H7 (cell line): ENCODE data around the gene ZFYVE19. TPM values are rescaled to one million over a fixed set of nuclear protein-coding genes. Genes with fewer than 3 reads are reported as not detected.

Experiments used
- DNase-seq: peaks from one replicate; pipeline ENCODE4 v3.0.0; 2012
- H3K27me3 ChIP-seq: 2 replicates; pipeline ENCODE4 v1.6.0; 2011; ENCODE audit warnings: mild to moderate bottlenecking, low read length; ENCODE audit not compliant: control insufficient read depth, insufficient read depth
- H3K36me3 ChIP-seq: replicated peaks from 2 replicates; pipeline ENCODE4 v1.5.1; 2011; ENCODE audit warnings: low read length; ENCODE audit not compliant: control insufficient read depth, insufficient read depth
- H3K4me3 ChIP-seq: 2 replicates; pipeline ENCODE4 v1.5.1; 2011; ENCODE audit warnings: low read depth, mild to moderate bottlenecking, control low read depth, low read length, moderate library complexity; ENCODE audit not compliant: insufficient read depth
- total RNA-seq: library from RNA; depleted of rRNA; stranded (reverse); fragments of >200 nt; shearing (Covaris generic); gene quantifications from 2 replicates; pipeline ENCODE4 v1.2.3, GENCODE V29; 2014

ZFYVE19 gene
- total RNA-seq, 1 experiment from 2014 or later: 25.5 TPM

DNA sequence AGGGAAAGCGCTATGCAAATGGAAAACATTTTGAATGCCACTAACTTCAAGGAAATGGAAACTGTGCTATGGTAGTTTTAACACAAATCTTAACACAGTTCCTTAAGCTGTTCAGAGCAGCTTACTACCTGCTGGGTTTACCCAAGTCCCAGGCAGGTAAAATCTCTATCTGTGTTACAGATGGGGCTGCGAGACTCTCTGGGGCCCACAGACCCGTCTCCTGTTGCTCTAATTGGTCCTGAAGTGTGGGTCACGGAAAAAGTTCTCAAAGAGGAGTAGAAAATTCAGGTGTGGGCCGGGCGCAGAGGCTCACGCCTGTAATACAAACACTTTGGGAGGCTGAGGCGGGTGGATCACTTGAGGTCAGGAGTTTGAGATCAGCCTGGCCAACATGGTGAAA lies 16.9 kb upstream of the ZFYVE19 start:
- no peak for DNase-seq
- no peaks in the 10 kb centered on the region; the same call in 1 of the 2 replicates for H3K36me3 ChIP-seq
- H3K4me3 ChIP-seq: no peak overlapping the region
- H3K27me3 ChIP-seq: no peaks in the 10 kb centered on the region

DNA sequence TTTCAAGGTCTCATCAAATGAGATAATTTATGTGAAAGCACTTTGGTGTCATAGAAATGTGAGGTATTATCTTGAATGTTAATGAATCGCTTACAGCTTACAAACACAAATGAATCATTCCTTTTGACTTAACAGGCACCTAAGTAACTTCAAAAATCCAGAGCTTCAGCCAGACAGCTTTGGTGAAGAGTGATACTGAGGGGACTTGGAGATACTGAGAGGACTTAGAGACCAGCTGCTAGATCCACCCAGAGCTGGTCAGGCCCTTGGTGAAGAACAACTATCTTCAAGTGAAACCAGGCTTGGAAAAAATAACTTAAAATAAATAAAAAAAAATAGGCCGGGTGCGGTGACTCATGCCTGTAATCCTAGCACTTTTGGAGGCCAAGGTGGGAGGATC lies 16.2 kb upstream of the ZFYVE19 start:
- Histone ChIP-seq H3K4me3 (no peak overlapping the region), H3K27me3 (no peaks in the 10 kb centered on the region), H3K36me3 (no peaks in the 10 kb centered on the region; the same call in 1 of the 2 replicates)
- no peak for DNase-seq

DNA sequence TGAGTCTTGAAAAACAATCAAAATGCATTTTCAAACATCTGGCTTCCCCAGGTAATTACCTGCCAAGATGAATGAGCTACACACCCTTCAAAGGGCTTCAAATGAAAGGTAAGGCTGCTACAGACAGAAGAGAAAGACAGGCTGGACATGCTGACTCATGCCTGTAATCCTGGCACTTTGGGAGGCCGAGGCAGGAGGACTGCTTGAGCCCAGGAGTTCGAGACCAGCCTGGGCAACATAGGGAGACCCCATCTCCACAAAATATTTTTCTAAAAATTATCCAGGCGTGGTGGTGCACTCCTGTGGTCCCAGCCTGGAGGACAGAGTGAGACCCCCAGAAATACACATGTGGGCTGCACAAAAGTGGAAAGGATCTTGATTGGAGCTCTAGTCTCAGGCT lies 14.5 kb upstream of the ZFYVE19 start:
- Histone ChIP-seq H3K27me3 (no peaks in the 10 kb centered on the region), H3K4me3 (no peak overlapping the region), H3K36me3 (no peaks in the 10 kb centered on the region; the same call in 1 of the 2 replicates)
- no peak for DNase-seq

DNA sequence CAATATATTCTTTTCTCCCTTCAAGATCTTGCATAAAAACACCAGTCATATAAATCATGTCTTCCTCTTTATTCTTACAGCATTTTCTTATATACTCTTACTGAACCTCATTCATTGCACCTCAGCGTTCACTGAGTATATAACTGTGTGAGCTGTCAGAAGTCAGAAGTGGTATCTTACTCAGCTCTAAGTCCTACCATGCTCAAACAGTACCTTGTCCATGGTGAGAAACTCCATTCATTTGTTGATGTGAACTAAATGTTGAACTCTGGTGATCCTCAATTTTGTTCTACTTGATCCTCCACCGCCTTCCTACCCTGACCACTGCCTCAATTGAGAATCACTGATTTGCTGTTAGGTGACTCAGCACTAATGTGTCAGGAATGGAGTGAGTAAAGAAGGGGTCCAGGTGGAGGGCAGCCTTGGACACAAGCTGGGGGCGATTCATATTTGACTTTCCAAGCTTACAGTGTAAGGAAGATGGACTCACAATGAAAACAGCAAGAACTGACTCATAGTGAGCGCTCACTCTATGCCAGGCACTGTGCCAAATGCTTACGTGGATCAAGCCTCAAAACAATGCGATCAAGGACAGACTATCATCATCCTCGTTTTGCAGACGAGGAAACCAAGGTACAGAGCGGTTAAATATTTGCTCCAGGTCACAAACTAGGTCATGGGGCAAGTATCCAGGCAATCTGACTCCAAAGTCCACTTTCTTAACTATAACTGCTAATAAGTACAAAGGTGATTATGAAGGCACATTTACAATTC lies 13.5 kb upstream of the ZFYVE19 start:
- DNase-seq: no peak
- Histone ChIP-seq H3K4me3 (no peak overlapping the region), H3K36me3 (no peaks in the 10 kb centered on the region; the same call in 1 of the 2 replicates), H3K27me3 (no peaks in the 10 kb centered on the region)

DNA sequence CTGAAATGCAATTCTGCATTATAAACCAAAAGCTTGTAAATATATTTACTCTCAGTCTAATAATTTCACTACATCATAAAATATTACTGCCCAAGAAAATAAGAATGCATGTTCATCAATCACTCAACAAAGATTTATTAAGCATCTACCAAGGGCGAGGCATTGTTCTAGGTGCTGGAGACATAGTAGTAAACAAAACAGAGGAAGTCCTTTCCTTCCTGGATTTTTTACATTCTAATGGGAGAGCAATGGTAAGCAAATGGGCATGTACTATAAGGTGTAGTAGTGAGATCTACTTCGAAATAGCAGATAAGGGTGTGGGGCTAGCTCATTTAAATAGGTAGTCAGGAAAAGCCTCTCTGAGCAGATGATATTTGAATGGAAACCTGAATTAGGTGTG lies 10.8 kb upstream of the ZFYVE19 start:
- Histone ChIP-seq H3K4me3 (no peak overlapping the region), H3K27me3 (no peaks in the 10 kb centered on the region), H3K36me3 (no peaks in the 10 kb centered on the region; the same call in 1 of the 2 replicates)
- DNase-seq: no peak

DNA sequence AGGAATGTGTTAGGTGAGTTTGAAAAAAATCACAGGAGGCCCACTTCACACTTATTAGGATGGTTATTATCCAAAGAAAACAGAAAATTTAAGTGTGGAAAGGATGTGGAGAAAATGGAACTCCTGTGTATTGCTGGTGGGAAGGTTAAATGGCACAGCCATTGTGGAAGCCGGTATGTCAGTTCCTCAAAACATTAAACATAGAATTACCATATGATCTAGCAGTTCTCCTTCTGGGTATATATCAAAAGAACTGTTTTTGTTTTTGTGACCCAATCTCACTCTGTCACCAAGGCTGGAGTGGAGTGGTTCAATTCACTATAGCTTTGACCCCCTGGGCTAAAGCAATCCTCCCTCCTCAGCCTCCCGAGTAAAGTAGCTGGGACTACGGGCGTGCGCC lies 10.4 kb upstream of the ZFYVE19 start:
- H3K4me3 ChIP-seq: no peak overlapping the region

DNA sequence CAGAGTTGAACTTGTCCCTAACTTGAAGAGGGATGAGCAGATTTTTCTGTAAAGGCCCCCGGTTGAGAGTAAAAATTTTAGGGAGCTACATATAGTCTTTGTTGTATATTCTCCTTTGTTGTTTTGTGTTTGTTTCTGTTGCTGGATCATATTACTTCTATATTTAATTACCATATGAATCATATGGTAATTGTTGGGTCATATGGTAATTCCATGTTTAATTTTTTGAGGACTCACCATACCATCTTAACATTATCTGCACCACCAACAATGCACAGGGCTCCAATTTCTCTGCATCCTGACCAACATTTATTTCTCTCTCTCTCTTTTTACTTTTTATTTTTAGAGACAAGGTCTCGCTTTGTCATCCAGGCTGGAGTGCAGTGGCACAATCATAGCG lies 7.4 kb upstream of the ZFYVE19 start:
- H3K27me3 ChIP-seq: no peaks in the 10 kb centered on the region

More for the DNA sequence above, 10.4 kb upstream of the ZFYVE19 start:
- Histone ChIP-seq H3K27me3 (no peaks in the 10 kb centered on the region), H3K36me3 (no peaks in the 10 kb centered on the region; the same call in 1 of the 2 replicates)
- no peak for DNase-seq

DNA sequence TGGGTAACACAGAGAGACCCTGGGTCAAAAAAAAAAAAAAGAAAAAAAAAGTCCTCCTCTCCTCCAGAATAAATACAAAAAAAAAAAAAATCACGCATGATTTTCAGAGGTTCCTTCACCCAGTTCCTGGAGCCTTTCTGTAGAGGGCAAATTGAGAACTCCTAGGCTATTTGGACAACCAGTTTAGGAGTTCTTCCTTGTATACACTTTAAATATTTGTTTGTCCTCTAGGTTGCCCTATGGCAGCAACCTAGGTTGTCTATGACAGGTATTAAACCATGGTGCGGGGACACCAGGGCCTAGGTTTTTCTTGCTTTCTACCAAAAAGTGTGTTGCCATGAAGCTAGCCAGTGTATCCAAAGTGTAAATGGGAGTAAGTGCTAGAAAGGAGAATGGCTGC lies 3.8 kb upstream of the ZFYVE19 start:
- no peaks in the 10 kb centered on the region for H3K27me3 ChIP-seq
- no peak overlapping the region for H3K4me3 ChIP-seq
- H3K36me3 ChIP-seq: no peaks in the 10 kb centered on the region
- no peak for DNase-seq

More for the DNA sequence above, 7.4 kb upstream of the ZFYVE19 start:
- H3K4me3 ChIP-seq: no peak overlapping the region
- no peak for DNase-seq
- no peaks in the 10 kb centered on the region for H3K36me3 ChIP-seq

DNA sequence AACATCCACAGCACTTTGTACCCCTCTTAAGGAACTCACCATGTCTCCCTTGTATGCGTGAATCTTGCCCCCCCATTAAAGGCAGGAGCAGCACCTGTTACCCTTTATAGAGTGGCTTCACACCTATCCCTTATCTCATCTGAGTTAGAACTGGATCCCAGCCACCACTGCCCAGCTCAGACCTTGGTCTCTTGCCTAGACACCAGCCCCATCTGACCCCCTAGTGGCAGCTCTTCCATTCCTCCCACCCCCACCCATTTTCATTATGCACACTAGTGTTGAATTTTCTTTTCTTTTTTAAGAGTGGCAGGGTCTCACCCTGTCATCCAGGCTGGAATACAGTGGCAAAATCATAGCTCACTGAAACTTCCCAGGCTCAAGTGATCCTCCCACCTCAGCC lies 3.2 kb upstream of the ZFYVE19 start:
- DNase-seq: peak; percentile 40
- Histone ChIP-seq H3K27me3 (no peaks in the 10 kb centered on the region), H3K36me3 (no peaks in the 10 kb centered on the region), H3K4me3 (no peak overlapping the region)

DNA sequence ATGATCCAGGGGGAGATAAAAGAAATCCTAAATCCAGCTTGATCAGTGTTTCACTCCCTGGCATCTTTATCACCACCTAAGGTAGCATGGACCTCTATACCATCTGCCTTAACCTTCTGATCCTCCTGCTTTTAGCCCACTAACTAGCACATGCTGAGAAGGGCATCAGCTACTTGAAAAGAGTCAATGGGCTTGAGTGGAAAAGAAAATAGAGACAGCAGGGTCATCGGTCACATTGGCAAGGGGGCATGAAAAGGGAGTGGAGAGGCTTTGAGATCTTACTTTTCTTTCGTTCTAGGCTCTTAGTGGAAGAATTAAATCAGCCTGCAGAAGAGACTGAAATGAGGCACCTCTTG lies 239 bp upstream of the ZFYVE19 start:
- Histone ChIP-seq H3K36me3 (no peaks in the 10 kb centered on the region; the same call in 1 of the 2 replicates), H3K4me3 (peak overlapping the region; percentile 100), H3K27me3 (no peaks in the 10 kb centered on the region)
- DNase-seq: no peak

DNA sequence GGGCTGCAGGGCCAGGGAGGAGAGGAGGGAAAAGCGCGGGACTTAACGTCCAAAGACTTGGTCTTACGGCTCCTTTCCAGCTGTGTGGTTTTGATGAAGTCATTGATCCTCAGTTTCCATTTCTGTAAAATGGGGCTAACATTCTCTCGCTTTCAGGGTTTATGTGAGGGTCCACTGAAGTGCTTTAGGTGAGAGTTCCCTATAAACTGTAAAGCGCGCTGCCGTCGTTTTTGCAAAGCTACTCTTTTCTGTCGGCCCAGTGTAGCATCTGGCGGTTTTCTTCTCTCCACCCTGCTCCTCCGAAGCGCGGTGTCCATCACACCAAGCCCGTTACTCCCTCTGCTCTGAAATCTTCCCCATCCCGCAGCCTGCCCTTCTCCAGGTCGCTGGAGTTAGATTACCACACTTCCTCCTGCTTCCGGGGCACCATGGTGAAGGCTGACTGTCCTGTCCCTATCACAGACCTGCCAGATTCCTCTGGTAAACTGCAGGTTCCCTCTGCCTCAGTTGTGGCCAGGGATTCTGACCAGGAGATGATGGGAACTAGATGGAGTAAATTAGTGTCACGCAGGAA lies 1.1 kb downstream of the ZFYVE19 start:
- H3K27me3 ChIP-seq: no peaks in the 10 kb centered on the region
- H3K4me3 ChIP-seq: peak overlapping the region; percentile 100
- peaks cover 2% of the 10 kb centered on the region for H3K36me3 ChIP-seq
- no peak for DNase-seq

DNA sequence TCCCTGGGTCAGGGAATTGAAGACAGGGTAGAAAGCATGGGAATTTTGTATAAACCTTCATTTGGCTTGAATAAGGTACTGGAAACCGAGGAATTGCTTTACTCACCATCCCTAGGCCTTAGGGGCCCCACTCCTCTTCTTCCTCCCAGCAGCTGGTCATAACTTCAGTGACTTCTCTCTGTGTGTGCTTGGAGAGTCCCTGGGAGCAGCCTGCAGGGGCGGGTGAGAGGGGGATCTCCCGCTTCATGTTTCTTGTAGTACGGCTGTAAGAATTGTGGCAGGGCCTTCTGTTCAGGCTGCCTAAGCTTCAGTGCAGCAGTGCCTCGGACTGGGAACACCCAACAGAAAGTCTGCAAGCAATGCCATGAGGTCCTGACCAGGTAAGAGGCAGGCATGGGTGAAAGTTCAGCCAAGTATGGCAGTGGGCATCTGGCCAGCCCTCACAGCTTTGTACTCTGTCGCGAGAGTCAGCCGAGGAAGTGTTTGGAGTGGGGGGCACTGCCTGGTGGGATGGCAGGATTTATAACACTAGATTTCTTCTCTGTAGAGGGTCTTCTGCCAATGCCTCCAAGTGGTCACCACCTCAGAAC lies 2.1 kb downstream of the ZFYVE19 start:
- H3K36me3 ChIP-seq: peaks cover 4% of the 10 kb centered on the region
- no peak for DNase-seq
- no peaks in the 10 kb centered on the region for H3K27me3 ChIP-seq
- H3K4me3 ChIP-seq: no peak overlapping the region

DNA sequence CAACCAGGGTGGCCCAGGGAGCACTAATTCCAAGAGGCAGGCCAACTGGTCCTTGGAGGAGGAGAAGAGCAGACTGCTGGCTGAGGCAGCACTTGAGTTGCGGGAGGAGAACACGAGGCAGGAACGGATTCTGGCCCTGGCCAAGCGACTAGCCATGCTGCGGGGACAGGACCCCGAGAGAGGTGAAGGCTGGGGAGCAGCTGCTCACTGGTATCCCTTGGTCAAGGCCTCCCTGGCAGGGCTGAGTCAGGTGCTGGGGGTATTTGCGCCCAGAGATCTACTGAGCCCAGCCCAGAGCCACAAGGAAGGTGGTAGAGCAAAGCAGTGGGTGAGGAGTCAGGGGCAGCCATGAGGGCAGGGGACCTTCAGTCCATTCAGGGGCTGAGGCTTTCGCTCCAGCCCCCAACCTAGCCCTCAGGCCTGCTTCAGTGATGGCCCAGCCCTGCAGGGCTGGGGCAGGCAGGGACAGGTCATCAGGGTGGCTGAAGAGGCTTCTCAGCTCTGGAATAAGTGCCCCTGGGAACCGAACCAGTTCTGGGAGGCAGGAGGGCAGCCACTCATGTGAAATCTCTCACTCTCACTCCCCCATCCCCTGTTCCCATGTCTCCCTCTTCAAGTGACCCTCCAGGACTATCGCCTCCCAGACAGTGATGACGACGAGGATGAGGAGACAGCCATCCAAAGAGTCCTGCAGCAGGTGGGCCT lies 6.0 kb downstream of the ZFYVE19 start:
- DNase-seq: no peak
- H3K4me3 ChIP-seq: no peak overlapping the region
- no peaks in the 10 kb centered on the region for H3K27me3 ChIP-seq
- peaks cover 4% of the 10 kb centered on the region for H3K36me3 ChIP-seq

DNA sequence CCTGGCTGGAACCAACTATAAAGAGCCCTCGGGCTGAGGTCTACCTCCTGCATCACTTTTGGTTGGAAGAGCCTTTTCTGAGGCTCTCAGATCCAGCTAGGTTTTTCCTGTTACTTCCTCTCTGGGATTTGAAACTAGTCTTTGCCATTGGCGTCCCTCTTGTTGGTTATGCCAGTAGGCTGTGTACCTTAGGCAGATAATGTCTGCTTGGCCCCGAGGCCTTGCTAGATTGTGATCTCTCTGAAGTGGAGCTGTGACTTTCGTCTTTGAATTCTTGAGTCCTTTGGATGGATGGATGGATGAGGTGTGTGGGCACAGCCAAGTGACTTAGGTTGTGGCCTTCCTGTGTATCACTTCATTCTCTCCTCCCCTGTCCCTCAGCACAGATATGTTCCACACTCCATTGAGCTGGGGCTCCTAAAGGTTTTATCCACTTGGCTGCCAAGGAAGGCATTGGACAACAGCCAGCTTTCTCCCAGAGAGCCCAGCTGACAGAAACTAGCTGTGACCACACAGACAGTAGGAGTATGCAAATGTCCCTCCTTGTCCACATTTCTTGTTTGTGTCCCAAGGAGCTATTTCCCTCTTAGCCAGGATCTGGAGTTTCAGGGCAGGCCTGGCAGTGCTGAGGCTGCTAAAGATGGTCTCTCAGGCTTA lies 8.3 kb downstream of the ZFYVE19 start:
- no peak overlapping the region for H3K4me3 ChIP-seq
- no peak for DNase-seq
- H3K36me3 ChIP-seq: peaks cover 4% of the 10 kb centered on the region
- H3K27me3 ChIP-seq: no peaks in the 10 kb centered on the region
